Epithelial cell of esophagus (primary cell): ENCODE data around the gene C14orf93.

Source experiments
- DNase-seq: peaks from one replicate; pipeline ENCODE4 v3.0.0; 2010; ENCODE audit warnings: low read depth
- H3K4me3 ChIP-seq: 2 replicates; pipeline ENCODE4 v1.5.1; 2011; ENCODE audit warnings: mild to moderate bottlenecking, low read length, control low read depth
- CTCF ChIP-seq: IDR thresholded peaks from 2 replicates; pipeline ENCODE4 v1.5.1; 2011; ENCODE audit warnings: low read depth, mild to moderate bottlenecking, low read length, control low read depth, inconsistent platforms; ENCODE audit not compliant: insufficient read depth; ENCODE audit errors: missing control alignments

Gene C14orf93

GRCh38 chr14:22997676-22998323, 12.1 kb downstream of the C14orf93 start:
- DNase-seq: no peak
- TF ChIP-seq CTCF: no peak
- no peak overlapping the region for H3K4me3 ChIP-seq

DNA sequence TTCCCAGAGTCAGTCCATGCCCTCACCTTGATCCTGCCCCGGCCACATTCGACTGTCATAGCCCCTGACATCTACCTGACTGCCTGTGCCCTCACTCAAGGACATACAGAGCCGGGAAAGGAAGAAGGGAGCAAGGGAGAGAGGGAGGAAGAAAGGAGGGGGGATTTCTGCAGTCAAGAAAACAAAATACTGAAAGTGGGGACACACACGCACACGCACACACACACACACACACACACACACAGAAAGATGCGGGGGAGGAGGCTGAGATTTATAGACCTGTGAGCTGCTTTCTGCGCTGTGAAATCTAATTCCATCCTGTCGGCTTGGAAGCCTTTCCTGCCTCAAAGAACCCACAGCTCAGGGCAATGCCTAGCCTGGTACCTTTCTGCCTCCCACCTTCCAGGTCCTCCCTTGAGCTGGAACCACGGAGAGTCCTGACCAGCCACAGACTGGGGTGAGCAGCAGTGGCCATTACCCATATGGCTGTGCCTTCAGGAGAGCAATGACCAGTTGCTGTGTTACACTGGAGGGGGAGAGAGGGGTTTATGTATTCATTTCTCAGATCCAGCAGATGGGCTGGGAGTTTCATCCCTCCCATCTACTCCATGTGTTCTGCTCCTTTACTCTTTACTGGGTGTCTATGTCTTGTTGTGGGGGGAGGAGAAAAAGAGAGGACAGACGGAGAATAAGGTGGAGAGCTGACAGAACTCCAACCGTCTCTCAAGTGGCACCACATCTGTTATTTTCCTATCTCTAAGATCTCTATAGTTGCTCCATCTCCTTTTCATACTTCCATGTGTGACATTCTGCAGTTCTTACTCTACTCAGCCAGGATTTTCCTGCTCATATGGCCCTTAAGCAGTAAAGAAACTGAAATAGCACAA, 12.9 kb downstream of the C14orf93 start:
- DNase-seq: no peak
- no peak overlapping the region for H3K4me3 ChIP-seq
- TF ChIP-seq CTCF: no peak

GRCh38 chr14:22995889-22996625, 13.9 kb downstream of the C14orf93 start:
- no peak overlapping the region for H3K4me3 ChIP-seq
- DNase-seq: no peak
- TF ChIP-seq CTCF: no peak

DNA sequence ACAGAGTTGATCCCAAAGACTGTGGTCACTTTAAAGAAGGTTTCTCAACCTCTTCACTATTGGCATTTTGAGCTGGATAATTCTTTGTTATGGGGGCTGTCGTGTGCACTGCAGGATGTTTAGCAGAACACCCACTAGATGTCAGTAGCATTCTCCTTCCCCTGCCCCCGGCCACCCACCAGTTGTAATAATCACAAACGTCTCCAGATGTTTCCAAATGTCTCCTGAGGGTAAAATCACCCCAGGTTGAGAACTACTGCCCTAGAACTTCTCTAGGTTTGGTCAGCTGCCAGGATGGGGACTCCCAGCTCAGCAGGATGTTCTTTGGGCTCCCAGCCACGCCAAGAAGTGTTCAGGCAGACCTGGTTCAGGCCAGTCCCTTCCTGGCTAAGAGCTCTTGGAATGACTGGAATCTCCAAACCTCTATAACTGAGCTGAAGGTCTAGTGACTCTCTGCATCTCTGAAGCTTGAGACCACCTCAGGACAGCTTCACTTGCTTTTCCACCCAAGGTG, 15.1 kb downstream of the C14orf93 start:
- peak; percentile 36 for DNase-seq
- H3K4me3 ChIP-seq: no peak overlapping the region
- peak; percentile 45 for TF ChIP-seq CTCF

GRCh38 chr14:22993517-22993916, 16.4 kb downstream of the C14orf93 start:
- DNase-seq: no peak
- no peak for TF ChIP-seq CTCF
- H3K4me3 ChIP-seq: no peak overlapping the region

DNA sequence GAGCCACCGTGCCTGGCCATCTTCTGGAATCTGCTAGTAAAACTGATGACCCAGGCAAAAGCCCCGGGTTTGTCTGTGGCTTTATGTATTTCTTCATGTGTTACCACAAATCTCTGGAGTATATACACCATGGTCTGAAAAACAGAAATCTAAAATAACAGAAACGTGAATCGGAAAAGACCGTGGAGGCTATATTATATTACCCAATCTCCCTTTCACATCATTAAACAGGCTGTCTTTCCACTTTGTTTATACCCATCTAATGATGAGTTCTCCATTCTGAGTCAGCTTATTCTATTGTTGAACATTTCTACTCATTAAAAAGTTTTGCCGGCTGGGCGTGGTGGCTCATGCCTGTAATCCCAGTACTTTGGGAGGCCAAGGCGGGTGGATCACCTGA, 18.1 kb downstream of the C14orf93 start:
- no peak for DNase-seq
- TF ChIP-seq CTCF: no peak
- H3K4me3 ChIP-seq: no peak overlapping the region
